ENCODE data around the gene IRAK4. TPM values are rescaled to one million over a fixed set of nuclear protein-coding genes. Genes with fewer than 3 reads are reported as not detected.

IRAK4 gene
- total RNA-seq (2022; extraction: Qiagen RNA extraction; ENCODE audit: low read depth), result 2.8 to 4.8 TPM (median 4.2 TPM) in 5 replicates

DNA sequence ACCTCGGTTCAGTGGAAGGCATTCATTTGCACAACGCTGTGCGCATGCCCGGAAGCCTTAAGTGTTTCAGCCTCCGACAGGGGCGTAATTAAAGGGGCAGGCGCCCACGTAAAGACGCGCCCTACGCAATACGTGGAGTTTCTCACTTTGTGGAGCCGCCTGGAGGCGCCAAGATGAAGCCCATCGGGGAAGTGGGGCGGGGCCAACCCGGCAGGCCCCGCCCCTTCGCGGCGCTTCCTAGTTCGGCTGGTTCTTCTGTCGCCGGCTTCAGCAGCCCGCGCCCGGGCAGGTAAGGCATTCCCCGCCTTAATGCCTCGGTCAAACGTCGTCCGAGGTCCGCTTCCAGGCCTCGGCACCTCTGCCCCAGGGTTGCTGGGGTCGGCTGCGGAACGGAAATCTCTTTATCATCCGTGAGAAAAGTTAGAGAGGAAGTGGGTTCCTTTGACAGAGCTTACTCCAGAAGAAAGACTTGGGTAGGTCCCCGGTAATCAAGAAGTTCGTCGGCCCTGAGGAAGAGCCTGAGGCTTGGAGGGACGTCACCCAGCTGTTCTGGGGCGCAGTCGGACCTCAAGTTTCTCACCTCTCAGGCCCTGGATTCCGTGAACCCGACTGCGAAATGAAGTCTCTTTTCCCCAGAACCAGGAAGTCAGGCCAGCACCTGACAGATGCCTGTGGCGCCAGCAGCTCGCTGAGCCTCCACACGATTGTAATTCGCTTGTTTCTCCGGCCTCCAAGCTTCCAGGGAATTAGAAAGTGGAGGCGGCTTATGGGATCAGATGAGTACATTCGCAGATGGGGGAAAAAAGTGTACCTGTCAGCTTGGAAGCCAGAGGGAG is at the start of gene IRAK4, which contains the start of gene PUS7L:
Gene IRAK4, plus strand, starts transcription at position 224 of the 836 bp plus-strand sequence. CDS start 9,161 bp downstream, outside the sequence.
Gene PUS7L, minus strand, starts transcription at position 63 of the 836 bp plus-strand sequence. CDS start 3,545 bp downstream, outside the sequence.

GRCh38 chr12:43805860-43806736 is 47.3 kb downstream of the IRAK4 start, which contains the start of gene TWF1:
Gene TWF1 (minus strand): TSS chr12:43806317. CDS start chr12:43806245, 72 bp downstream.

GRCh38 chr12:43835656-43836474 is 77.1 kb downstream of the IRAK4 start, which contains the start of gene TMEM117:
Gene TMEM117 (plus strand): TSS chr12:43836081.

Other genes with a start within 250 kb of the IRAK4 start
- not detected in 5 replicates for gene ADAMTS20, start 206.7 kb upstream of the IRAK4 start, total RNA-seq (2022; extraction: Qiagen RNA extraction; ENCODE audit: low read depth)
- gene PUS7L, start 161 bp upstream of the IRAK4 start, total RNA-seq (2022; extraction: Qiagen RNA extraction; ENCODE audit: low read depth), result 1.4 to 4.5 TPM (median 3.9 TPM) in 5 replicates
- gene TWF1, start 47.4 kb downstream of the IRAK4 start, total RNA-seq (2022; extraction: Qiagen RNA extraction; ENCODE audit: low read depth), result 56.5 to 82.3 TPM (median 74.3 TPM) in 5 replicates
- gene TMEM117, start 77.1 kb downstream of the IRAK4 start, total RNA-seq (2022; extraction: Qiagen RNA extraction; ENCODE audit: low read depth), result 1.2 to 2.7 TPM (median 2.3 TPM) in 5 replicates

Measured in A549 treated with RU486 at 1 μM for 4 hours (cell line).